ENCODE data around the gene MTMR2.

MTMR2 gene

GRCh38 chr11:95923728-95924413 lies at the start of gene MTMR2:
TSS of gene MTMR2 (minus strand) at chr11:95924107. CDS start at chr11:95923954, 153 bp downstream.
- Histone ChIP-seq H3K9ac (ENCODE audit: low read depth, low read length) (peak within 1 kb of the TSS; percentile 92), H3K36me3 (ENCODE audit: control insufficient read depth, insufficient read depth, low read length) (no peaks in the 10 kb centered on the region), H3K4me1 (ENCODE audit: control insufficient read depth, insufficient read depth, low read length) (peaks cover 9% of the 10 kb centered on the region), H3K27me3 (ENCODE audit: control insufficient read depth, insufficient read depth, low read length) (no peaks in the 10 kb centered on the region), H3K4me3 (ENCODE audit: low read depth, low read length) (peak within 1 kb of the TSS; percentile 97), H3K9me3 (ENCODE audit: control insufficient read depth, insufficient read depth, low read length) (no peaks in the 10 kb centered on the region)

GRCh38 chr11:95972060-95972459 lies 48.2 kb upstream of the MTMR2 start:
- no peaks in the 10 kb centered on the region for H3K36me3 ChIP-seq (ENCODE audit: control insufficient read depth, insufficient read depth, low read length)
- no peaks in the 10 kb centered on the region for H3K27me3 ChIP-seq (ENCODE audit: control insufficient read depth, insufficient read depth, low read length)
- H3K4me3 ChIP-seq (ENCODE audit: low read depth, low read length), result no peak overlapping the region
- H3K9ac ChIP-seq (ENCODE audit: low read depth, low read length), result no peak overlapping the region
- no peaks in the 10 kb centered on the region for H3K4me1 ChIP-seq (ENCODE audit: control insufficient read depth, insufficient read depth, low read length)
- H3K9me3 ChIP-seq (ENCODE audit: control insufficient read depth, insufficient read depth, low read length), result no peaks in the 10 kb centered on the region

- H3K27me3 ChIP-seq (ENCODE audit: control insufficient read depth, insufficient read depth, low read length), result no peaks in the 10 kb centered on the region
- no peaks in the 10 kb centered on the region for H3K36me3 ChIP-seq (ENCODE audit: control insufficient read depth, insufficient read depth, low read length)
- peaks cover 3% of the 10 kb centered on the region for H3K4me1 ChIP-seq (ENCODE audit: control insufficient read depth, insufficient read depth, low read length)
- no peak overlapping the region for H3K9ac ChIP-seq (ENCODE audit: low read depth, low read length)
- no peak overlapping the region for H3K4me3 ChIP-seq (ENCODE audit: low read depth, low read length)
- no peaks in the 10 kb centered on the region for H3K9me3 ChIP-seq (ENCODE audit: control insufficient read depth, insufficient read depth, low read length)
Observed at GRCh38 chr11:95968585-95968984, 44.7 kb upstream of the MTMR2 start.

GRCh38 chr11:95964281-95964680 lies 40.4 kb upstream of the MTMR2 start:
- H3K4me1 ChIP-seq (ENCODE audit: control insufficient read depth, insufficient read depth, low read length), result peaks cover 3% of the 10 kb centered on the region
- no peaks in the 10 kb centered on the region for H3K9me3 ChIP-seq (ENCODE audit: control insufficient read depth, insufficient read depth, low read length)
- H3K36me3 ChIP-seq (ENCODE audit: control insufficient read depth, insufficient read depth, low read length), result no peaks in the 10 kb centered on the region
- no peak overlapping the region for H3K9ac ChIP-seq (ENCODE audit: low read depth, low read length)
- H3K4me3 ChIP-seq (ENCODE audit: low read depth, low read length), result no peak overlapping the region
- no peaks in the 10 kb centered on the region for H3K27me3 ChIP-seq (ENCODE audit: control insufficient read depth, insufficient read depth, low read length)

- Histone ChIP-seq H3K9me3 (ENCODE audit: control insufficient read depth, insufficient read depth, low read length) (no peaks in the 10 kb centered on the region), H3K4me1 (ENCODE audit: control insufficient read depth, insufficient read depth, low read length) (peaks cover 3% of the 10 kb centered on the region), H3K9ac (ENCODE audit: low read depth, low read length) (no peak overlapping the region), H3K27me3 (ENCODE audit: control insufficient read depth, insufficient read depth, low read length) (no peaks in the 10 kb centered on the region), H3K4me3 (ENCODE audit: low read depth, low read length) (no peak overlapping the region), H3K36me3 (ENCODE audit: control insufficient read depth, insufficient read depth, low read length) (no peaks in the 10 kb centered on the region)
Observed at GRCh38 chr11:95961758-95962157, 37.9 kb upstream of the MTMR2 start.

GRCh38 chr11:95950905-95951304 lies 27.0 kb upstream of the MTMR2 start:
- no peaks in the 10 kb centered on the region for H3K4me1 ChIP-seq (ENCODE audit: control insufficient read depth, insufficient read depth, low read length)
- H3K4me3 ChIP-seq (ENCODE audit: low read depth, low read length), result no peak overlapping the region
- no peaks in the 10 kb centered on the region for H3K27me3 ChIP-seq (ENCODE audit: control insufficient read depth, insufficient read depth, low read length)
- H3K36me3 ChIP-seq (ENCODE audit: control insufficient read depth, insufficient read depth, low read length), result no peaks in the 10 kb centered on the region
- peaks cover 3% of the 10 kb centered on the region for H3K9me3 ChIP-seq (ENCODE audit: control insufficient read depth, insufficient read depth, low read length)
- H3K9ac ChIP-seq (ENCODE audit: low read depth, low read length), result no peak overlapping the region

- Histone ChIP-seq H3K36me3 (ENCODE audit: control insufficient read depth, insufficient read depth, low read length) (no peaks in the 10 kb centered on the region), H3K4me1 (ENCODE audit: control insufficient read depth, insufficient read depth, low read length) (no peaks in the 10 kb centered on the region), H3K9ac (ENCODE audit: low read depth, low read length) (no peak overlapping the region), H3K9me3 (ENCODE audit: control insufficient read depth, insufficient read depth, low read length) (peaks cover 12% of the 10 kb centered on the region), H3K4me3 (ENCODE audit: low read depth, low read length) (no peak overlapping the region), H3K27me3 (ENCODE audit: control insufficient read depth, insufficient read depth, low read length) (no peaks in the 10 kb centered on the region)
Observed at GRCh38 chr11:95948637-95949036, 24.7 kb upstream of the MTMR2 start.

- Histone ChIP-seq H3K36me3 (ENCODE audit: control insufficient read depth, insufficient read depth, low read length) (no peaks in the 10 kb centered on the region), H3K4me1 (ENCODE audit: control insufficient read depth, insufficient read depth, low read length) (no peaks in the 10 kb centered on the region), H3K27me3 (ENCODE audit: control insufficient read depth, insufficient read depth, low read length) (no peaks in the 10 kb centered on the region), H3K4me3 (ENCODE audit: low read depth, low read length) (no peak overlapping the region), H3K9ac (ENCODE audit: low read depth, low read length) (no peak overlapping the region), H3K9me3 (ENCODE audit: control insufficient read depth, insufficient read depth, low read length) (peaks cover 12% of the 10 kb centered on the region)
Observed at GRCh38 chr11:95944623-95945022, 20.7 kb upstream of the MTMR2 start.

GRCh38 chr11:95943546-95943945 lies 19.6 kb upstream of the MTMR2 start:
- H3K9me3 ChIP-seq (ENCODE audit: control insufficient read depth, insufficient read depth, low read length), result peaks cover 9% of the 10 kb centered on the region
- no peaks in the 10 kb centered on the region for H3K36me3 ChIP-seq (ENCODE audit: control insufficient read depth, insufficient read depth, low read length)
- no peak overlapping the region for H3K4me3 ChIP-seq (ENCODE audit: low read depth, low read length)
- H3K9ac ChIP-seq (ENCODE audit: low read depth, low read length), result no peak overlapping the region
- no peaks in the 10 kb centered on the region for H3K27me3 ChIP-seq (ENCODE audit: control insufficient read depth, insufficient read depth, low read length)
- no peaks in the 10 kb centered on the region for H3K4me1 ChIP-seq (ENCODE audit: control insufficient read depth, insufficient read depth, low read length)

- Histone ChIP-seq H3K9me3 (ENCODE audit: control insufficient read depth, insufficient read depth, low read length) (no peaks in the 10 kb centered on the region), H3K9ac (ENCODE audit: low read depth, low read length) (no peak overlapping the region), H3K4me1 (ENCODE audit: control insufficient read depth, insufficient read depth, low read length) (no peaks in the 10 kb centered on the region), H3K36me3 (ENCODE audit: control insufficient read depth, insufficient read depth, low read length) (no peaks in the 10 kb centered on the region), H3K4me3 (ENCODE audit: low read depth, low read length) (no peak overlapping the region), H3K27me3 (ENCODE audit: control insufficient read depth, insufficient read depth, low read length) (no peaks in the 10 kb centered on the region)
Observed at GRCh38 chr11:95939091-95939490, 15.2 kb upstream of the MTMR2 start.

GRCh38 chr11:95937358-95937757 lies 13.5 kb upstream of the MTMR2 start:
- Histone ChIP-seq H3K27me3 (ENCODE audit: control insufficient read depth, insufficient read depth, low read length) (no peaks in the 10 kb centered on the region), H3K4me1 (ENCODE audit: control insufficient read depth, insufficient read depth, low read length) (no peaks in the 10 kb centered on the region), H3K4me3 (ENCODE audit: low read depth, low read length) (no peak overlapping the region), H3K9me3 (ENCODE audit: control insufficient read depth, insufficient read depth, low read length) (no peaks in the 10 kb centered on the region), H3K9ac (ENCODE audit: low read depth, low read length) (no peak overlapping the region), H3K36me3 (ENCODE audit: control insufficient read depth, insufficient read depth, low read length) (no peaks in the 10 kb centered on the region)

GRCh38 chr11:95933594-95933993 lies 9.7 kb upstream of the MTMR2 start:
- H3K27me3 ChIP-seq (ENCODE audit: control insufficient read depth, insufficient read depth, low read length), result no peaks in the 10 kb centered on the region
- no peak overlapping the region for H3K4me3 ChIP-seq (ENCODE audit: low read depth, low read length)
- H3K9me3 ChIP-seq (ENCODE audit: control insufficient read depth, insufficient read depth, low read length), result no peaks in the 10 kb centered on the region
- H3K36me3 ChIP-seq (ENCODE audit: control insufficient read depth, insufficient read depth, low read length), result no peaks in the 10 kb centered on the region
- H3K4me1 ChIP-seq (ENCODE audit: control insufficient read depth, insufficient read depth, low read length), result no peaks in the 10 kb centered on the region
- no peak overlapping the region for H3K9ac ChIP-seq (ENCODE audit: low read depth, low read length)

Data from iPS-15b (cell line).